Measurements from ENCODE around the gene EPB41L4A.

The EPB41L4A gene

GRCh38 chr5:112419164-112419985 is at the start of gene EPB41L4A (continued):
- TF ChIP-seq ZNF404 (tag by site-specific recombination; IDR thresholded peaks at IDR 0.05) (no peak), ZNF510 (tag by site-specific recombination; IDR thresholded peaks at IDR 0.05; ENCODE audit: insufficient replicate concordance) (no peak), ZSCAN4 (tag by site-specific recombination; IDR thresholded peaks at IDR 0.05) (no peak), ZFP69B (tag by site-specific recombination; IDR thresholded peaks at IDR 0.05) (no peak), SCRT2 (tag by site-specific recombination; IDR thresholded peaks at IDR 0.05) (no peak), ZSCAN23 (tag by site-specific recombination; IDR thresholded peaks at IDR 0.05) (no peak), ZNF324 (tag by site-specific recombination; IDR thresholded peaks at IDR 0.05) (no peak), ZEB2 (tag by site-specific recombination; IDR thresholded peaks at IDR 0.05) (peak; percentile 12; the same call in 1 of the 2 replicates), ZSCAN5A (tag by site-specific recombination; IDR thresholded peaks at IDR 0.05) (no peak), ZNF350 (tag by site-specific recombination; IDR thresholded peaks at IDR 0.05) (no peak), ZNF521 (tag by site-specific recombination; IDR thresholded peaks at IDR 0.05) (no peak), ZNF548 (tag by site-specific recombination; IDR thresholded peaks at IDR 0.05) (no peak), ZNF449 (tag by site-specific recombination; IDR thresholded peaks at IDR 0.05) (no peak), ZNF112 (tag by site-specific recombination; IDR thresholded peaks at IDR 0.05) (no peak), ZNF24 (tag by site-specific recombination; IDR thresholded peaks at IDR 0.05) (no peak), BCL11A (tag by site-specific recombination; IDR thresholded peaks at IDR 0.05; ENCODE audit: low read depth) (no peak), ZNF623 (tag by site-specific recombination; IDR thresholded peaks at IDR 0.05) (no peak), ZNF23 (tag by site-specific recombination; IDR thresholded peaks at IDR 0.05; ENCODE audit: borderline replicate concordance) (no peak), SALL2 (tag by site-specific recombination; IDR thresholded peaks at IDR 0.05; ENCODE audit: borderline replicate concordance) (no peak), ZNF513 (tag by site-specific recombination; IDR thresholded peaks at IDR 0.05) (no peak), RBAK (tag by site-specific recombination; IDR thresholded peaks at IDR 0.05) (no peak), ZNF2 (tag by site-specific recombination; IDR thresholded peaks at IDR 0.05) (no peak), ZFP37 (tag by site-specific recombination; IDR thresholded peaks at IDR 0.05) (no peak), HOXD13 (CRISPR knock-in tag; IDR thresholded peaks at IDR 0.05; ENCODE audit: borderline replicate concordance) (no peak), ZNF785 (tag by site-specific recombination; IDR thresholded peaks at IDR 0.05) (no peak), MEIS1 (CRISPR knock-in tag; IDR thresholded peaks at IDR 0.05; ENCODE audit: borderline replicate concordance) (no peak), ZNF645 (tag by site-specific recombination; IDR thresholded peaks at IDR 0.05) (no peak), MYNN (tag by site-specific recombination; IDR thresholded peaks at IDR 0.05; ENCODE audit: borderline replicate concordance) (no peak), INSM2 (tag by site-specific recombination; IDR thresholded peaks at IDR 0.05) (no peak), ZNF211 (tag by site-specific recombination; IDR thresholded peaks at IDR 0.05; ENCODE audit: low read depth) (no peak), ZBTB21 (tag by site-specific recombination; IDR thresholded peaks at IDR 0.05) (no peak)

All from HEK293 (cell line).